BE2C (cell line): ENCODE measurements around the gene ADGRV1.

Experiments
- DNase-seq: peaks from one replicate; pipeline ENCODE4 v3.0.0-alpha.2; 2020
- H3K27me3 ChIP-seq: fragments of 250-450 bp; sonication (Bioruptor Pico); 2 replicates; pipeline ENCODE4 v1.5.1; 2020; ENCODE audit warnings: mild to moderate bottlenecking
- H3K36me3 ChIP-seq: fragments of 250-450 bp; sonication (Bioruptor Pico); 2 replicates; pipeline ENCODE4 v1.5.1; 2020; ENCODE audit warnings: mild to moderate bottlenecking
- H3K4me1 ChIP-seq: fragments of 250-450 bp; sonication (Bioruptor Pico); 2 replicates; pipeline ENCODE4 v1.5.1; 2020
- H3K4me3 ChIP-seq: 2 replicates; pipeline ENCODE4 v1.5.1; 2011; ENCODE audit warnings: low read depth, low read length
- H3K9me3 ChIP-seq: fragments of 250-450 bp; sonication (Bioruptor Pico); 2 replicates; pipeline ENCODE4 v1.5.1; 2020
- CTCF ChIP-seq: IDR thresholded peaks from 2 replicates; pipeline ENCODE4 v1.5.1; 2012; ENCODE audit warnings: mild to moderate bottlenecking, low read depth, low read length

Gene ADGRV1

GRCh38 chr5:90700299-90700698, 141.7 kb downstream of the ADGRV1 start:
- H3K36me3 ChIP-seq = no peaks in the 10 kb centered on the region
- peaks cover 35% of the 10 kb centered on the region for H3K27me3 ChIP-seq
- H3K4me1 ChIP-seq = no peaks in the 10 kb centered on the region
- DNase-seq = no peak
- TF ChIP-seq CTCF = no peak
- no peaks in the 10 kb centered on the region for H3K9me3 ChIP-seq
- H3K4me3 ChIP-seq = no peak overlapping the region

GRCh38 chr5:90703932-90704331, 145.3 kb downstream of the ADGRV1 start:
- H3K27me3 ChIP-seq = peaks cover 26% of the 10 kb centered on the region
- H3K4me3 ChIP-seq = no peak overlapping the region
- no peak for DNase-seq
- TF ChIP-seq CTCF = no peak
- H3K36me3 ChIP-seq = no peaks in the 10 kb centered on the region
- no peaks in the 10 kb centered on the region for H3K9me3 ChIP-seq
- no peaks in the 10 kb centered on the region for H3K4me1 ChIP-seq

- no peak for DNase-seq
- TF ChIP-seq CTCF = no peak
These were observed 149.1 kb downstream of the ADGRV1 start for GRCh38 chr5:90707698-90708097.

GRCh38 chr5:90709323-90710155, 150.9 kb downstream of the ADGRV1 start:
- DNase-seq = peak; percentile 46
- H3K36me3 ChIP-seq = no peaks in the 10 kb centered on the region
- H3K4me3 ChIP-seq = no peak overlapping the region

More at GRCh38 chr5:90707698-90708097, 149.1 kb downstream of the ADGRV1 start:
- Histone ChIP-seq H3K36me3 (no peaks in the 10 kb centered on the region), H3K9me3 (no peaks in the 10 kb centered on the region), H3K4me1 (no peaks in the 10 kb centered on the region), H3K4me3 (no peak overlapping the region), H3K27me3 (peaks cover 12% of the 10 kb centered on the region)

GRCh38 chr5:90718387-90718786, 159.8 kb downstream of the ADGRV1 start:
- Histone ChIP-seq H3K4me1 (no peaks in the 10 kb centered on the region), H3K27me3 (peaks cover 23% of the 10 kb centered on the region), H3K36me3 (no peaks in the 10 kb centered on the region), H3K9me3 (no peaks in the 10 kb centered on the region), H3K4me3 (no peak overlapping the region)
- no peak for TF ChIP-seq CTCF
- DNase-seq = no peak

More at GRCh38 chr5:90709323-90710155, 150.9 kb downstream of the ADGRV1 start:
- Histone ChIP-seq H3K27me3 (peaks cover 10% of the 10 kb centered on the region), H3K4me1 (no peaks in the 10 kb centered on the region), H3K9me3 (no peaks in the 10 kb centered on the region)
- TF ChIP-seq CTCF = peak; percentile 85

GRCh38 chr5:90739567-90739966, 181.0 kb downstream of the ADGRV1 start:
- TF ChIP-seq CTCF = no peak
- DNase-seq = no peak
- Histone ChIP-seq H3K27me3 (peaks cover 5% of the 10 kb centered on the region; the same call in 1 of the 2 replicates), H3K36me3 (no peaks in the 10 kb centered on the region), H3K9me3 (no peaks in the 10 kb centered on the region), H3K4me1 (no peaks in the 10 kb centered on the region), H3K4me3 (no peak overlapping the region)
